ENCODE data around the gene SCGB1C1.
"Not testable (repeated sequence)": the region's sequence is repeated elsewhere in the genome, so short reads cannot be mapped to it uniquely, and the experiment has no call there.

Gene SCGB1C1

GRCh38 chr11:211741-212140 is 18.9 kb downstream of the SCGB1C1 start:
- no peak overlapping the region for H3K27ac ChIP-seq (ENCODE audit: low read depth, low read length, severe bottlenecking)
- no peaks in the 10 kb centered on the region for H3K9me3 ChIP-seq (ENCODE audit: control insufficient read depth, low read length)
- WGBS, 2 experiments (ENCODE audit: insufficient coverage in 2 of 2), result 89 to 91% methylated on average over 8 of the region's 9 CpGs
- H3K4me1 ChIP-seq (ENCODE audit: control insufficient read depth, insufficient read depth, low read length, poor library complexity, severe bottlenecking), result peaks cover 21% of the 10 kb centered on the region
- H3K4me3 ChIP-seq (ENCODE audit: extremely low read depth, insufficient read depth, low read length, poor library complexity, severe bottlenecking), result no peak overlapping the region
- peaks cover 72% of the 10 kb centered on the region for H3K36me3 ChIP-seq (ENCODE audit: control insufficient read depth, insufficient read depth, low read length)

GRCh38 chr11:212150-213100 is 19.5 kb downstream of the SCGB1C1 start:
- Histone ChIP-seq H3K27ac (ENCODE audit: low read depth, low read length, severe bottlenecking) (no peak overlapping the region), H3K36me3 (ENCODE audit: control insufficient read depth, insufficient read depth, low read length) (peaks cover 72% of the 10 kb centered on the region), H3K4me1 (ENCODE audit: control insufficient read depth, insufficient read depth, low read length, poor library complexity, severe bottlenecking) (peaks cover 21% of the 10 kb centered on the region), H3K9me3 (ENCODE audit: control insufficient read depth, low read length) (no peaks in the 10 kb centered on the region), H3K4me3 (ENCODE audit: extremely low read depth, insufficient read depth, low read length, poor library complexity, severe bottlenecking) (no peak overlapping the region)
- WGBS, 2 experiments (ENCODE audit: insufficient coverage in 2 of 2), result 98% methylated on average over 6 to 13 of the region's 17 CpGs

GRCh38 chr11:213111-213510 is 20.2 kb downstream of the SCGB1C1 start:
- Histone ChIP-seq H3K27ac (ENCODE audit: low read depth, low read length, severe bottlenecking) (no peak overlapping the region), H3K9me3 (ENCODE audit: control insufficient read depth, low read length) (no peaks in the 10 kb centered on the region), H3K4me3 (ENCODE audit: extremely low read depth, insufficient read depth, low read length, poor library complexity, severe bottlenecking) (no peak overlapping the region), H3K36me3 (ENCODE audit: control insufficient read depth, insufficient read depth, low read length) (peaks cover 72% of the 10 kb centered on the region), H3K4me1 (ENCODE audit: control insufficient read depth, insufficient read depth, low read length, poor library complexity, severe bottlenecking) (peaks cover 21% of the 10 kb centered on the region)
- 92 to 94% methylated on average over 3 of the region's 4 CpGs for WGBS, 2 experiments (ENCODE audit: insufficient coverage in 2 of 2)

DNA sequence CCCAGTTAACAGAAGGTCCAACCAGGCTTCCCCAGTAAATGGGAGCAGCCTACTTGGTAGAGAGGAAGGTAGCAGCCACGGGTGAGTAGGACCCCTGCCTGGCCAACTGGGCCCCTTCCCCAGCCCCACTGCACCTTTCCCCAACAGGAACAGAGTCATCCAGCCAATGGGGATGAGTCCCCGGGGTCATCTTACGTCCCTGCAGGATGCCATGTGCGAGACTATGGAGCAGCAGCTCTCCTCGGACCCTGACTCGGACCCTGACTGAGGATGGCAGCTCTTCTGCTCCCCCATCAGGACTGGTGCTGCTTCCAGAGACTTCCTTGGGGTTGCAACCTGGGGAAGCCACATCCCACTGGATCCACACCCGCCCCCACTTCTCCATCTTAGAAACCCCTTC is 21.2 kb downstream of the SCGB1C1 start:
- no peak overlapping the region for H3K4me3 ChIP-seq (ENCODE audit: extremely low read depth, insufficient read depth, low read length, poor library complexity, severe bottlenecking)
- H3K4me1 ChIP-seq (ENCODE audit: control insufficient read depth, insufficient read depth, low read length, poor library complexity, severe bottlenecking), result peaks cover 20% of the 10 kb centered on the region
- WGBS, 2 experiments (ENCODE audit: insufficient coverage in 2 of 2), result 90 to 98% methylated on average over 6 of the region's 7 CpGs
- H3K36me3 ChIP-seq (ENCODE audit: control insufficient read depth, insufficient read depth, low read length), result peaks cover 73% of the 10 kb centered on the region
- H3K27ac ChIP-seq (ENCODE audit: low read depth, low read length, severe bottlenecking), result no peak overlapping the region
- no peaks in the 10 kb centered on the region for H3K9me3 ChIP-seq (ENCODE audit: control insufficient read depth, low read length)

DNA sequence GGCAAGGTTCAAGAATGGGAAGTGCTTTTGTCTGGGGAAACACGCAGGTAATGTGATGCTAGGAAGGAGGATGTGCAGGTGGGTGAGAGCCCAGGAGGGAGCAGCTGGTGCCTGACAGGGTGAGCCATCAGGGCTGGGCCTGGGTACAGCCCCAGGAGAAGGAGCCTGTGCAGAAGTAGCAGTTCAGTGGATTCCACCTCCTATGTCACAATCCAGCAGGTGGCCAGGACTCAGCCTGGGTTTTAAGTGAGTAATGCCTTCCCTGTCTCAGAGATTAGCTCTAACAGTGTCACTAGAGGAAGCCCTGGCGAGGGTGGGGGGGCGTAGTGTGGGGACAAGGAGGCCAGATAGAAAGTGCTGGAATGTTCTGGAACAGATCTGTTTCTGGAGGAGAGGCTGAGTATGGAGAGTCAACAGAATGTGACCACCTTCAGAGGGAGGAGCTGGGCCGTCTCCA is 22.7 kb downstream of the SCGB1C1 start:
- Histone ChIP-seq H3K27ac (ENCODE audit: low read depth, low read length, severe bottlenecking) (peak overlapping the region; percentile 71), H3K36me3 (ENCODE audit: control insufficient read depth, insufficient read depth, low read length) (peaks cover 63% of the 10 kb centered on the region), H3K9me3 (ENCODE audit: control insufficient read depth, low read length) (no peaks in the 10 kb centered on the region), H3K4me1 (ENCODE audit: control insufficient read depth, insufficient read depth, low read length, poor library complexity, severe bottlenecking) (peaks cover 7% of the 10 kb centered on the region), H3K4me3 (ENCODE audit: extremely low read depth, insufficient read depth, low read length, poor library complexity, severe bottlenecking) (no peak overlapping the region)
- WGBS, 2 experiments (ENCODE audit: insufficient coverage in 2 of 2), result 84 to 89% methylated on average over 3 to 4 of the region's 4 CpGs

GRCh38 chr11:216081-216974 is 23.4 kb downstream of the SCGB1C1 start:
- no peaks in the 10 kb centered on the region for H3K9me3 ChIP-seq (ENCODE audit: control insufficient read depth, low read length)
- peaks cover 2% of the 10 kb centered on the region for H3K4me1 ChIP-seq (ENCODE audit: control insufficient read depth, insufficient read depth, low read length, poor library complexity, severe bottlenecking)
- H3K36me3 ChIP-seq (ENCODE audit: control insufficient read depth, insufficient read depth, low read length), result peaks cover 56% of the 10 kb centered on the region
- H3K27ac ChIP-seq (ENCODE audit: low read depth, low read length, severe bottlenecking), result peak overlapping the region; percentile 71
- no peak overlapping the region for H3K4me3 ChIP-seq (ENCODE audit: extremely low read depth, insufficient read depth, low read length, poor library complexity, severe bottlenecking)
- 93 to 99% methylated on average over 10 of the region's 11 CpGs for WGBS, 2 experiments (ENCODE audit: insufficient coverage in 2 of 2)

DNA sequence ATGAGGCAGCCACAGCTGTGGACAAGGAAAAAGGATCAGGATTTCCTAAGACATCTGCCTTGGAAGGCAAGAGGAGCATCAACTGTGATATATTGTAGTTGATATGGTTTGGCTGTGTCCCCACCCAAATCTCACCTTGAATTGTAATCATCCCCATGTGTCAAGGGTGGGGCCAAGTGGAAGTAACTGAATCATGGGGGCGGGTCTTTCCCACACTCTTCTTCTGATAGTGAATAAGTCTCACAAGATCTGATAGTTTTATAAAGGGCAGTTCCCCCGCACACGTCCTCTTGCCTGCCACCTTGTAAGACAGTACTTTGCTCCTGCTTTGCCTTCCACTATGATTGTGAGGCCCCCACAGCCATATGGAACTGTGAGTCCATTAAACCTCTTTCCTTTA is 24.8 kb downstream of the SCGB1C1 start:
- peaks cover 2% of the 10 kb centered on the region for H3K4me1 ChIP-seq (ENCODE audit: control insufficient read depth, insufficient read depth, low read length, poor library complexity, severe bottlenecking)
- H3K36me3 ChIP-seq (ENCODE audit: control insufficient read depth, insufficient read depth, low read length), result peaks cover 47% of the 10 kb centered on the region
- WGBS, 2 experiments (ENCODE audit: insufficient coverage in 2 of 2), result 90 to 92% methylated on average over 2 of the region's 3 CpGs

GRCh38 chr11:218815-219593 is 26.1 kb downstream of the SCGB1C1 start:
- no peak overlapping the region for H3K27ac ChIP-seq (ENCODE audit: low read depth, low read length, severe bottlenecking)
- no peak overlapping the region for H3K4me3 ChIP-seq (ENCODE audit: extremely low read depth, insufficient read depth, low read length, poor library complexity, severe bottlenecking)
- no peaks in the 10 kb centered on the region for H3K9me3 ChIP-seq (ENCODE audit: control insufficient read depth, low read length)
- 89 to 94% methylated on average over 27 to 28 of the region's 29 CpGs for WGBS, 2 experiments (ENCODE audit: insufficient coverage in 2 of 2)
- peaks cover 34% of the 10 kb centered on the region for H3K36me3 ChIP-seq (ENCODE audit: control insufficient read depth, insufficient read depth, low read length)
- H3K4me1 ChIP-seq (ENCODE audit: control insufficient read depth, insufficient read depth, low read length, poor library complexity, severe bottlenecking), result no peaks in the 10 kb centered on the region

More for the DNA sequence above, 24.8 kb downstream of the SCGB1C1 start:
- H3K9me3 ChIP-seq (ENCODE audit: control insufficient read depth, low read length), result no peaks in the 10 kb centered on the region
- H3K4me3 ChIP-seq (ENCODE audit: extremely low read depth, insufficient read depth, low read length, poor library complexity, severe bottlenecking), result no peak overlapping the region
- H3K27ac ChIP-seq (ENCODE audit: low read depth, low read length, severe bottlenecking), result no peak overlapping the region

GRCh38 chr11:220641-221215 is 27.9 kb downstream of the SCGB1C1 start:
- not testable (repeated sequence) for H3K4me3 ChIP-seq (ENCODE audit: extremely low read depth, insufficient read depth, low read length, poor library complexity, severe bottlenecking); H3K9me3 ChIP-seq (ENCODE audit: control insufficient read depth, low read length); H3K27ac ChIP-seq (ENCODE audit: low read depth, low read length, severe bottlenecking); H3K4me1 ChIP-seq (ENCODE audit: control insufficient read depth, insufficient read depth, low read length, poor library complexity, severe bottlenecking)
- H3K36me3 ChIP-seq (ENCODE audit: control insufficient read depth, insufficient read depth, low read length), result peaks cover 17% of the 10 kb centered on the region
- WGBS, 2 experiments (ENCODE audit: insufficient coverage in 2 of 2), result 100% methylated on average over 1 of the region's 3 CpGs

DNA sequence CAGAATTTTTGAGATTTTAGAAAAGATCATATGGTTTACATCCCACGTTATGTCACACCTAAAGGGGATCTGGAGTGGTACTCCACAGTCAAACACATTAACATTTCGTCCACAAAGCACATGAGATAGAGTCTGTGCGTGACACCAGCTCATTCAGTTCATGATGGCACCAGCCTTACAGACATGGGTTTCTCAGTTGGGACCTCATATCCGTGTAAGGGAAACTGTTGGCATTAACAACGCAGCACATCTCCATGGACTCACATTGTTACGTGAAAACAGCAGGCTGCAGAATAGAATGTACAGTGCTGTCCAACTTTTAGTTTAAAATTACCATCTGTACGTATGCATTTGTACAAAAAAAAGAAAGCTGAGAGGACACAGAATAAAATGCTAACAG is 28.7 kb downstream of the SCGB1C1 start:
- Histone ChIP-seq H3K4me1 (ENCODE audit: control insufficient read depth, insufficient read depth, low read length, poor library complexity, severe bottlenecking) (no peaks in the 10 kb centered on the region), H3K36me3 (ENCODE audit: control insufficient read depth, insufficient read depth, low read length) (peaks cover 11% of the 10 kb centered on the region), H3K27ac (ENCODE audit: low read depth, low read length, severe bottlenecking) (no peak overlapping the region), H3K4me3 (ENCODE audit: extremely low read depth, insufficient read depth, low read length, poor library complexity, severe bottlenecking) (no peak overlapping the region), H3K9me3 (ENCODE audit: control insufficient read depth, low read length) (no peaks in the 10 kb centered on the region)
- WGBS, 2 experiments (ENCODE audit: insufficient coverage in 2 of 2), result 96 to 97% methylated on average over 5 to 6 of the region's 7 CpGs
